A673 (cell line): ENCODE data around the gene ZNF280A. TPM values are rescaled to one million over a fixed set of nuclear protein-coding genes. Genes with fewer than 3 reads are reported as not detected.

Source experiments
- BruUV-seq: library from RNA; stranded (reverse); fragments of 400-500 nt; replicated peaks from 2 replicates; lab custom pipeline; 2021; lab: Mats Ljungman, UMichigan
- CTCF ChIA-PET: fragments of 300-600 bp; sonication (Branson Sonifier 250); formaldehyde crosslinking; loops from one replicate; lab custom pipeline; 2022; ENCODE audit warnings: antibody characterized with exemption; lab: Charles Lee
- POLR2A ChIA-PET: fragments of 300-600 bp; sonication (Branson Sonifier 250); formaldehyde crosslinking; loops from one replicate; lab custom pipeline; 2022; ENCODE audit warnings: antibody characterized with exemption; ENCODE audit not compliant: low non-redundant PET; lab: Charles Lee
- DNase-seq: peaks from one replicate; pipeline ENCODE4 v3.0.0-alpha.2; 2015; ENCODE audit warnings: low spot score
- H3K27ac ChIP-seq: fragments of 200-600 bp; sonication (generic); 2 replicates; pipeline ENCODE4 v1.5.1; 2016; ENCODE audit warnings: mixed run types, low read depth, mild to moderate bottlenecking, mixed read lengths, antibody characterized with exemption, low read length; ENCODE audit not compliant: poor library complexity, severe bottlenecking
- H3K27me3 ChIP-seq: fragments of 200-600 bp; sonication (generic); replicated peaks from 2 replicates; pipeline ENCODE4 v1.6.1; 2017; ENCODE audit warnings: mixed run types, low read depth, mild to moderate bottlenecking, mixed read lengths, antibody characterized with exemption, low read length; ENCODE audit not compliant: insufficient read depth, poor library complexity
- H3K36me3 ChIP-seq: fragments of 200-600 bp; sonication (generic); 2 replicates; pipeline ENCODE4 v1.6.1; 2016; ENCODE audit warnings: mixed run types, mild to moderate bottlenecking, mixed read lengths, antibody characterized with exemption, low read length; ENCODE audit not compliant: insufficient read depth, poor library complexity, severe bottlenecking
- H3K4me1 ChIP-seq: fragments of 200-600 bp; sonication (generic); 2 replicates; pipeline ENCODE4 v1.6.1; 2017; ENCODE audit warnings: mixed run types, mild to moderate bottlenecking, mixed read lengths, antibody characterized with exemption, low read length; ENCODE audit not compliant: insufficient read depth, poor library complexity, severe bottlenecking
- H3K4me3 ChIP-seq: fragments of 200-600 bp; sonication (generic); 2 replicates; pipeline ENCODE4 v1.5.1; 2016; ENCODE audit warnings: low read depth, mixed run types, mild to moderate bottlenecking, mixed read lengths, low read length; ENCODE audit not compliant: poor library complexity, severe bottlenecking
- H3K9me3 ChIP-seq: fragments of 200-600 bp; sonication (generic); 2 replicates; pipeline ENCODE4 v1.6.1; 2016; ENCODE audit warnings: mixed run types, low read depth, mild to moderate bottlenecking, mixed read lengths, antibody characterized with exemption, low read length; ENCODE audit not compliant: poor library complexity, severe bottlenecking
- EZH2 ChIP-seq: fragments of 200-600 bp; sonication (generic); IDR thresholded peaks from 2 replicates; pipeline ENCODE4 v1.6.1; 2017; ENCODE audit warnings: borderline replicate concordance, low read depth, mild to moderate bottlenecking, mixed read lengths, antibody characterized with exemption, low read length; ENCODE audit not compliant: poor library complexity, severe bottlenecking
- intact Hi-C: fragments of 100-400 bp; cut with micrococcal nuclease; formaldehyde crosslinking; loops from one replicate; pipeline ENCODE4 v1.10.0; 2022; ENCODE audit not compliant: unreplicated experiment
- total RNA-seq: library from RNA; stranded (reverse); gene quantifications from 2 replicates; pipeline ENCODE4 v1.2.3, GENCODE V29; 2021
- TF ChIP-seq, protein P1 (sequence below): fragments of 300-800, 200-600 bp; sonication (generic); conservative IDR thresholded peaks from 2 replicates; pipeline ENCODE4 v1.5.1; 2017; ENCODE audit warnings: low read depth, mild to moderate bottlenecking, antibody characterized with exemption, low read length, moderate library complexity, mixed read lengths

The ZNF280A gene
- total RNA-seq, 1 experiment from 2014 or later: not detected

DNA sequence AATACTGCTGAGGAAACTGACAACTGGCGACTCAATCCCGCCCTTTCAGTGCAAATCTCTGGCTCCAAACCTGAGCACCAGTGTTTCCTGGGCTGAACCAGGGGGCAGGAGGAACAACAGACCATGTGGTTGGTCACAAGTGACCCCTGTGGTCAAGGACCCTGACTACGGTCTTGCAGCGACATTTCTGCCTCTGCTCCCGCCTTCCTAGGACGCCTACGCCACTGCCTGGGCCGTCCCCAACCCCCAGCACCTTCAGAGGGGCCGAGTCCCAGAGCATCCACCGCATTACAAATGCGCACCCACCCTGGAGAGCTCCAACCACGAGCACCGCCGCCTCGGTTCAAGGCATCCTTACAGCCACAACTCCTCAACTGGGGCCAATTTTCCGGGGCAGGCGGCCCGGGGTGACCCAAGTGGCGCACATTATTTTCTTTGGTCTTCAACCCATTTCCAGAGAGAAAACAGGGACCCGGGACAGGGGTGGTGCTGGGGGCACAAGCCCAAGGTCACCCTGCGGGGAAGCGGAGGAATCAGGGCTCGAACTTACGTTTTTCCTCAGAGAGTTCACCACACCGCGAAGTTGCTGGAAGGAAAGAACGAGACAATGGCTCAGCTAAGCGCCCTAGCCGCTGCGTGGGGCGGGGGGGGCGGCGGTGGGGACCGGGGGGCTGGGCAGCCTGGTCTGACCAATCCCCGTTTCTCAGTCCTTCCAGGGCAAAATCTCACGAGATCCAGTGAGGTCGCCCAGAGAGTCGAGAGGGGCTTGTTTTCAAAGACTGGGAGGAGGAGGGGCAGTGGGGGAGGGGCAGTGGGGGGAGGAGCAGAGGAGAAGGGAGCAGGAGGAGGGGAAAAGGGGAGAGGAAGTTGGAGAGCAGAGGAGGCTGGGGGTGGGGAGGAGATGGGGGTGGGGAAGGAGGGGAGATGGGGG is 37.2 kb upstream of the ZNF280A start:
- intact Hi-C loops: no loop called here
- H3K4me1 ChIP-seq: peaks cover 7% of the 10 kb centered on the region
- BruUV-seq: no TSS peak
- H3K36me3 ChIP-seq: no peaks in the 10 kb centered on the region
- H3K27ac ChIP-seq: peak overlapping the region; percentile 32
- no peak for TF ChIP-seq EZH2
- TF ChIP-seq, protein P1, sequence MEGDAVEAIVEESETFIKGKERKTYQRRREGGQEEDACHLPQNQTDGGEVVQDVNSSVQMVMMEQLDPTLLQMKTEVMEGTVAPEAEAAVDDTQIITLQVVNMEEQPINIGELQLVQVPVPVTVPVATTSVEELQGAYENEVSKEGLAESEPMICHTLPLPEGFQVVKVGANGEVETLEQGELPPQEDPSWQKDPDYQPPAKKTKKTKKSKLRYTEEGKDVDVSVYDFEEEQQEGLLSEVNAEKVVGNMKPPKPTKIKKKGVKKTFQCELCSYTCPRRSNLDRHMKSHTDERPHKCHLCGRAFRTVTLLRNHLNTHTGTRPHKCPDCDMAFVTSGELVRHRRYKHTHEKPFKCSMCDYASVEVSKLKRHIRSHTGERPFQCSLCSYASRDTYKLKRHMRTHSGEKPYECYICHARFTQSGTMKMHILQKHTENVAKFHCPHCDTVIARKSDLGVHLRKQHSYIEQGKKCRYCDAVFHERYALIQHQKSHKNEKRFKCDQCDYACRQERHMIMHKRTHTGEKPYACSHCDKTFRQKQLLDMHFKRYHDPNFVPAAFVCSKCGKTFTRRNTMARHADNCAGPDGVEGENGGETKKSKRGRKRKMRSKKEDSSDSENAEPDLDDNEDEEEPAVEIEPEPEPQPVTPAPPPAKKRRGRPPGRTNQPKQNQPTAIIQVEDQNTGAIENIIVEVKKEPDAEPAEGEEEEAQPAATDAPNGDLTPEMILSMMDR: no peak
- H3K4me3 ChIP-seq: peak overlapping the region; percentile 26
- peak; percentile 35 for DNase-seq
- ChIA-PET CTCF (interaction anchor here (0.6 kb wide), 1 partner anchor 473 kb away, joined by 4 read pairs; no protein-coding TSS in a partner anchor), POLR2A (no interaction called here)
- no peaks in the 10 kb centered on the region for H3K27me3 ChIP-seq
- no peaks in the 10 kb centered on the region for H3K9me3 ChIP-seq

DNA sequence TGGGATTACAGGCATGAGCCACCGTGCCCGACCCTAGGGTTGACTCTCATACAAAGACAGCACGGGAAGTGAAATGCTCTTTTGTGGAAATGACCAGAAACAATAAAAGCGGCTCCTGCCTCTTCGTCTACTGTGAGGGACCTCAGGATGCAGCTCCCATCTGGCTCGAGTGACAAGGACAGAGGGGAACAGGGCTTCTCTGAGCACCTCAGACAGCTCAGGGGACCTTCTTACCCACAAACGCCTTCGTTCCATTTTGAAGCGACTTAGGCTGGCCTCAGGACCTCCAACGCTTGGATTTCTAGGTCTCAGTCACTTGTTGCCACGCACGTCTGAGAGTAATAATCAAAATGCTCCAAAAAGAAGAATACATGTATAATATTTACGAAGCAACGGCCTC is 36.5 kb upstream of the ZNF280A start:
- TF ChIP-seq, protein P1: no peak
- no peak for TF ChIP-seq EZH2
- intact Hi-C loops: no loop called here
- H3K27ac ChIP-seq: no peak overlapping the region
- H3K4me3 ChIP-seq: peak overlapping the region; percentile 26
- H3K27me3 ChIP-seq: no peaks in the 10 kb centered on the region
- no peaks in the 10 kb centered on the region for H3K36me3 ChIP-seq
- CTCF ChIA-PET: no interaction called here
- POLR2A ChIA-PET: no interaction called here
- no peaks in the 10 kb centered on the region for H3K9me3 ChIP-seq
- no TSS peak for BruUV-seq
- DNase-seq: no peak
- H3K4me1 ChIP-seq: peaks cover 7% of the 10 kb centered on the region

DNA sequence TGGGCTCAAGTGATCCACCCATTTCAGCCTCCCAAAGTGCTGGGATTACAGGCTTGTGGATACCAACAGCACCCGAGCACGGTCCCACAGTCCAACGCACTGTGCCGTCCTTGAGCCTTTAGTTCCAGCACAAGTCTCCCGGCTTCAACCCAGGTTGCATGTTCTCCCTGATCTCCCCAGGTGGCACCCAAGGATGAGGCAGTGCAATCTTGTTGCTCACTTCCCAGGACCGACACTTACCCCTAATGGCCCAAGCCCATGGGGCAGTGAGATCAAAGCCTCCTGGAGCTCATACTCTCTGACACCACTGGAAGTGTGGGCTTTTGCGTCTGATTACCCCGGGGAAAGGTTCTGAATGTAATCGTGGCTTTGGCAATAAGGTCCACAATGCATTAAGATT is 35.5 kb upstream of the ZNF280A start:
- Histone ChIP-seq H3K36me3 (no peaks in the 10 kb centered on the region), H3K9me3 (no peaks in the 10 kb centered on the region), H3K4me3 (no peak overlapping the region), H3K4me1 (peaks cover 7% of the 10 kb centered on the region), H3K27ac (no peak overlapping the region), H3K27me3 (no peaks in the 10 kb centered on the region)
- no peak for DNase-seq
- ChIA-PET POLR2A (no interaction called here), CTCF (interaction anchor here (0.6 kb wide), 1 partner anchor 71 kb away, joined by 3 read pairs; no protein-coding TSS in a partner anchor)
- no TSS peak for BruUV-seq
- TF ChIP-seq, protein P1: no peak
- TF ChIP-seq EZH2: no peak
- intact Hi-C loops: no loop called here
